HG02870 (cell line): ENCODE data around the gene NSL1.
"Not testable (repeated sequence)": the region's sequence is repeated elsewhere in the genome, so short reads cannot be mapped to it uniquely, and the experiment has no call there.

Experiments
- ATAC-seq: cut with Tn5 transposase; IDR thresholded peaks from one replicate; pipeline ENCODE4 v1.9.1; 2021; ENCODE audit warnings: mild to moderate bottlenecking, moderate library complexity; ENCODE audit not compliant: unreplicated experiment

Gene NSL1

DNA sequence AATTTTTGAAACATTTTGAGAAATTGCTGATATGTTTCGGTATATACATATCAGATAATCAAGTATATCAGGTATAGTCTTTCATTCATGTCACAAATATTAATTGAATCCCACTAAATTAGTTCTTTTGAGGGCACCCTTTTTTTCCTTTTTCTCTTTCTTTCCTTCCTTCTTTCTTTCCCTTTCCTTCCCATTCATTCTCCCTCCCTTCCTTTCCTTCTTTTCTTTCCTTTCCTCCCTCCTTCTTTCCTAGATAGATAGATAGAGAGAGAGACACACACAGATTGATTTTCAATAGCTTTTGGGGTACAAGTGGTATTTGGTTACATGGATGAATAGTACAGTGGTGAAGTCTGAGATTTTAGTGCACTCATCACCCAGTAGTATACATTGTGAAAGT, 5.7 kb downstream of the NSL1 start:
- ATAC-seq = no peak

DNA sequence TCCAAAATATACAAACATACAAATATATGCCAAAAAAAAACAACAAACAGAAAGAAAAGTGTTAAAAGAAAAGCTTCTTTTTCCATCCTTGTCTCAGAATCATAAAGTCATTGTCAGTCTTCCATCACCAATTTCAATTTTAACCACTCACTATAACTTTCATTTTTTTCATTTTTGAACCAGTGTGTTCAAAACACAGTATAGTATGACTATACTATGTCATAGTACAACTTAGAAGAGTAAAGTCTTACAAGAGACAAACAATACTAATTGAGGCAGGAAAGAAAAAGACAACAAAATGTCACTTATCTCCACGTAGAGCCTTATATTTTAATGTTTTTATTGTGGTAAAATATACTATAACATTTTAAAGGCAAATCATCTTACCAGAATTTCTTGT, 7.6 kb downstream of the NSL1 start:
- no peak for ATAC-seq

DNA sequence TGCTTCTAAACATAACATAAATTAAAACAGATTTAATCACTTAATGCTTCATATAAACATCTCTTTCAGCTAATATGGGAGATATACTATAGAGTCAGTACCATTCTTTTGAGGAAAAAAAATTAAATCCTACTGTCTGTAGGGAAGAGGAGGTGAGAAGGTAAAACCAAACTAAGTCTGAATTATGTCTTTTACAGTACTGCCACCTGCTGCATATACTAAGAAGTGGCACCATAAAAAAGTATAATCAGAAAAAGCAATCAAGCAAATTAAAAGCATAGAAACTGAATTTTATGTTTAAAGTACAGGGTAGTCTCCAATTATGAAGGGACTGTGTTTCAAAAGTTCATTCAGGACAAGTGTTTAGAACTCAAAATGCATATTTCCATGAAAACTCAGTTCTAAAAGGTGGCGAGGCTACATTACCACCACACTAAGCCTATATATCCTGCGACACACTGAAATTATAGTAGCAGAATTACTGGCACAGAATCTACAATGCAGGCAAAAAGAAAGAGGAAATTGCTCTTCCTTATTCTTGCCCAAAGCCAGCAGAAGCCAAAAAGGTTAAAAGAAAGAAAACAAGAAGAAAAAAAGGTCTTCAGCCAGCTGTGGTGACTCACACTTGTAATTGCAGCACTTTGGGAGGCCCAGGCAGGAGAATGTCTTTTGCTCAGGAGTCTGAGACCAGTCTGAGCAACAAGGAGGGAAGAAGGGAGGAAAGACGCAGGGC, 9.0 kb downstream of the NSL1 start:
- no peak for ATAC-seq

DNA sequence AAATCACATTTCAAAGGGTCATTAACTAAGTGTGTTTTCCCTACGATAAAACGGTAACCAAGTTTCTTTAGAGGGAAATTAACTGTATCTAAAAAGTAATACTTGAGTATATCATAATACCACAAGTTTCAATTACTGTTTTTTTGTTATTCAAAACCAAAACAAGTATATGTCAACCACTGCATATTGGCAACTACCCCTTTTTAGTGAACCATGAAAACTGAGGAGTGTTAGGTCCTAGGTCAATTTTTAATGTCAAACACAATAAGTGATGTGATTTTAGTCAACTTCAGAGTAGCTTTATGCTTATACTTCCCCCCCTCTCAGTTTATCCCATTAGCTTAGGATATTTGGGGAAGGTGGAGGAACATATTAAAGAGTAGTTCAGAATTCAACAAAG, 10.4 kb downstream of the NSL1 start:
- ATAC-seq = no peak

DNA sequence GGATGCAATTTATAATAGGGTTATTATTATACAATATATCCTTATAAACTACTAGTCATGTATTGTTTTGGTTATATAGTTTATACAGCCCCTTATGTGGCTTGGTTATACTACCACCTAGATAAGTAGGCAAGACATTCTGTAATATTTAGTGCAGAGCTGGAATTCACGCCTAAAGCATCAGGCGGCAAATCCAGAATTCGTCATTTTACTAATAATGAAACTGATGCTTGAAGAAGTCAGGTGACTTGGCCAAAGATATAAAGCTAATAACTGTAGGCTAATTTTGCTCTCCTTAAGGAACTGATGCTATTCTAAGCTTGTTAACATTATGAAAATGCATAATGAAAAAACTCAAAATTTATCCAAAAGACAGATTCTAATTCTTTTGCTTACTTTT, 10.8 kb downstream of the NSL1 start:
- no peak for ATAC-seq

DNA sequence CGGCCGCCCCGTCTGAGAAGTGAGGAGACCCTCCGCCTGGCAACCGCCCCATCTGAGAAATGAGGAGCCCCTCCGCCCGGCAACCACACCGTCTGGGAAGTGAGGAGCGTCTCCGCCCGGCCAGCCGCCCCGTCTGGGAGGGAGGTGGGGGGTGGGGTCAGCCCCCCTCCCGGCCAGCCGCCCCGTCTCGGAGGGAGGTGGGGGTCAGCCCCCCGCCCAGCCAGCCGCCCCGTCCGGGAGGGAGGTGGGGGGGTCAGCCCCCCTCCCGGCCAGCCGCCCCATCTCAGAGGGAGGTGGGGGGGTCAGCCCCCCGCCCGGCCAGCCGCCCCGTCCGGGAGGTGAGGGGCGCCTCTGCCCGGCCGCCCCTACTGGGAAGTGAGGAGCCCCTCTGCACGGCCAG, 12.5 kb downstream of the NSL1 start:
- not testable (repeated sequence) for ATAC-seq

DNA sequence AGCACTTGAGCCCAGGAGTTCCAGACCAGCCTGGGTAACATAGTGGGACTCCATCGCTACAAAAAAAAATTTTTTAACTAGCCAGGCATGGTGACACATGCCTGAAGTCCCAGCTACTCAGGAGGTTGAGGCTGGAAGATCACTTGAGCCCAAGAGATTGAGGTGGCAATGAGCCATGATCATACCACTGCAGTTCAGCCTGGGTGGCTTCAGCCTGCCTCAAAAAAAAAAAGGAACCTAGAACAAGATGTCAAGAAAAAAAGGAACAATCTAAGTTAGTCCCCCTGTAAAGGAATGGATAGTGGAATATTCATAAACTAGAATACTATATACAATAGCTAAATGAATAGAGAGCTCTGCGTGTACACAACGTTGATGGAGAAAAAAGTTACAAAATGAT, 14.4 kb downstream of the NSL1 start:
- no peak for ATAC-seq

DNA sequence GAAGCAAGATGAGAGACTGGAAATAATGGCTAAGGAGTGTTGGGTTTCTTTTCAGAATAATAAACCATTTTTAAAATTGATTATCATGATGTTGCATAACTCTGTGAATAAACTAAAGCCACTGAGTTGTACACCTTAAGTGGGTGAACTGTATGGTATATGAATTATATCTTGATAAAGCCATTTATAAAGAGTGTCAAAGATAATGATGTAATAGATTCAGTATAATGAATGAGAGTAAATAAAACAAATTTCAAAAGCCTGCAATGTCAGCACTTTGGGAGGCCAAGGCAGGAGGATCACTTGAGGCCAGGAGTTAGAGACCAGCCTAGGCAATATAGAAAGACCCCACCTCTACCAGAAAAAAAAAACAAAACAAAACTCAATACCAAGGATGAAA, 16.3 kb downstream of the NSL1 start:
- no peak for ATAC-seq

DNA sequence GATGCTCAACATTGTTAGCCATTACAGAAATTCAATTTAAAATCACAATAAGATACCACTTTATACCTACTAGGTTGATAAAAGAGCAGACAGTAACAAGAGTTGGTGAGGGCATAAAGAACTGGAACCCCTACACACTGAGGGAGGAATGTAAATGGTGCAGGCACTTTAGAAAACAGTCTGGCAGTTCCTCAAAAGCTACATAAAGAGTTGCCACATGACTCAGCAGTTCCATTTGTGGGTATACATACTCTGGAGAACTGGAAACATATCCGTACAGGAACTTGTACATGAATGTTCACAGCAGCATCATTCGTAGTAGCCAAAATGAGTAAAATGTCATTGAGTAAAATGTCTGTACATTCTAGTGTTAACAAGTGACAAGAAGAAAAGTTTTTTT, 17.0 kb downstream of the NSL1 start:
- no peak for ATAC-seq

DNA sequence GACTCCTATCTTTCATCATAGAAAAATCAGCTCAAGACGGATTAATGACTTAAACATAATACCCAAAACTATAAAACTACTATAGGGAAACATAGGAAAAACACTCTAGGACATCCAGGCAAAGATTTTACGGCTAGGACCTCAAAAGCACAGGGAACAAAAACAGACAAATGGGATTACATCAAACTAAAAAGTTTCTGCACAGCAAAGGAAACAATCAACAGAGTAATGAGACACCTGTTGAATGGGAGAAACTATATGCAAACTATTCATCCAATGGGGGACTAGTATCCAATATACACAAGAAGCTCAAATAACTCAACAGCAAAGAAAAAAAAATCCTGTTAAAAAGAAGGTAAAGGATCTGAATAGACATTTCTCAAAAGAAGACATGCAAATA, 18.6 kb downstream of the NSL1 start:
- no peak for ATAC-seq

DNA sequence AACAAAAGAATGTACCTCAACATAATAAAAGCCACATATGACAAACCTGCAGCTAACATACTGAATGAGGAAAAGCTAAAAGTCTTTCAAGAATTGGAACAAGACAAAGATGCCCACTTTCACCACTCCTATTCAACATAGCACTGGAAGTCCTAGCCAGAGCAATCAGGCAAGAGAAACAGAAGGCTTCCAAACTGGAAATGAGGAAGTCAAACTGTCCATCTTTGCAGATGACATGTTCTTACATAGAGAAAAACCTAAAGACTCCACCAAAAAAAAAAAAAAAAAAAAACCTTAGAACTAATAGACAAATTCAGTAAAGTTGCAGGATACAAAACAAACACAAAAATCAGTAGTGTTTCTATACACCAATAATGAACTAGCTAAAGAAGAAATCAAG, 20.2 kb downstream of the NSL1 start:
- ATAC-seq = no peak

DNA sequence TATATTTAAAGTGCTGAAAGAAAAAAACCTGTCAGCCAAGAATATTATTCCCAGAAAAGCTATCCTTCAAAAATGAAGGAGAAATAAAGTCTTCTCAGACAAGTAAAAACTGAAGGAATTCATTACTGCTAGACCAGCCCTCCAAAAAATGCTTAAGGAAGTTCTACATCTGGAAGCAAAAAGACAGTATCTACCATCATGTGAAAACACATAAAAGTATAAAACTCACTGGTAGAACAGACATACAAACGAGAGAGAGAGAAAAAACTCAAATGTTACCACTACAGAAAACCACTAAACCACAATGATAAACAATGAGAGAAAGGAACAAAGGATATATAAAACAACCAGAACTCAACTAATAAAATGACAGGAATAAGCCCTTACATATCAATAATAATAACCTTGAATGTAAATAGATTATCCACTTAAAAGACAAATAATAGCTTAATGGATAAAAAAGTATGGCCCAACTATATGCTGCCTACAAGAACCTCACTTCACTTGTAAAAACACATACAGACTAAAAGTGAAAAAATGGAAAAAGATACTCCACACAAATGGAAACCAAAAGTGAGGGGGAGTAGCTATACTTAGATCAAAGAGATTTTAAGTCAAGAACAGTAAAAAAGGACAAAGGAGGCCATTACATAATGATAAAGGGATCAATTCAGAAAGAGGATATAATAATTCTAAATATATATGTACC, 22.0 kb downstream of the NSL1 start:
- peak; percentile 50 for ATAC-seq

DNA sequence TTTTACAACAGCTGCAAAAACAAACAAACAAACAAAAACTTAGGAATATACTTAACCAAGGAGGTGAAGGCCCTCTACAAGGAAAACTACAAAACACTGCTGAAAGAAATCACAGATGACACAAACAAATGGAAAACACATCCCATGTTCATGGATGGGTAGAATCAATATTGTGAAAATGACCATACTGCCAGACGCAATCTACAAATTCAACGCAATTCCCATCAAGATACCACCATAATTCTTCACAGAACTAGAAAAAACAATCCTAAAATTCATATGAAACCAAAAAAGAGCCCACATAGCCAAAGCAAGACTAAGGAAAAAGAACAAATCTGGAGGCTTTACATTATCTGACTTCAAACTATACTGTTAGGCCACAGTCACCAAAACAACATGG, 24.8 kb downstream of the NSL1 start:
- ATAC-seq = not testable (repeated sequence)

DNA sequence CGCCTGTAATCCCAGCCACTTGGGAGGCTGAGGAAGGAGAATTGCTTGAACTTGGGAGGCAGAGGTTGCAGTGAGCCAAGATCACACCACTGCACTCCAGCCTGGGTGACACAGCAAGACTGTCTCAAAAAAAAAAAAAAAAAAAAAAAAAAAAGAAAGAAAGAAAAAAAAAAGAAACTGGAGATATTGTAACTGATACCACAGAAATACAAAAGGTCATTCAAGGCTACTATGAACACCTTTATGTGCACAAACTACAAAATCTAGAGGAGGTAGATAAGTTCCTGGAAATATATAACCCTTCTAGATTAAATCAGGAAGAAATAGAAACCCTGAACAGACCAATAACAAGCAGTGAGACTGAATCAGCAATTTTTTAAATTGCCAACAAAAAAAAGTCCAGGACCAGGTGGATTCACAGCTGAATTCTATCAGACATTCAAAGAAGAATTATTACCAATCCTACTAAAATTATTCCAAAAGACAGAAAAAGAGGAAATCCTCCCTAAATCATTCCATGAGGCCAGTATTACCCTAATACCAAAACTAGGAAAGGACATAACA, 26.8 kb downstream of the NSL1 start:
- ATAC-seq = not testable (repeated sequence)

DNA sequence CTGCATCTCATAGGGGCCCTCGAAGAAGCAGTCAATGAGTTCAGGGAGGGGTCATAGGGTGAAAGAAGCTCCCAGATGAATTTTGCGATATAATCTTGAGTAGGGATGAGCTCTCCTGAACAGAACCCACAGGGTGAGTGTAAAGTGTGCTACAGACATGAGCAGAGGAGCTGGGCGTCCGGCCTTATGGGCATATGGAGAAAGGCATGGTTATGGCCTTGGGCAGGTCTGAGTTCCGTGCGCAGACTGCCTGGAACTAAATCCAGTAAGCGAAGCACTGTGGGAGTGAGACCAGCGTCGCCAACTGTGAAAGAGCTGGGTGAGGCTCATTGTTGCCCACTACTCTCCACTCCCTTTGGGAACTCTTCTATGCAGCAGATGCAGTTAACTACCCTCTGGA, 28.7 kb downstream of the NSL1 start:
- no peak for ATAC-seq

DNA sequence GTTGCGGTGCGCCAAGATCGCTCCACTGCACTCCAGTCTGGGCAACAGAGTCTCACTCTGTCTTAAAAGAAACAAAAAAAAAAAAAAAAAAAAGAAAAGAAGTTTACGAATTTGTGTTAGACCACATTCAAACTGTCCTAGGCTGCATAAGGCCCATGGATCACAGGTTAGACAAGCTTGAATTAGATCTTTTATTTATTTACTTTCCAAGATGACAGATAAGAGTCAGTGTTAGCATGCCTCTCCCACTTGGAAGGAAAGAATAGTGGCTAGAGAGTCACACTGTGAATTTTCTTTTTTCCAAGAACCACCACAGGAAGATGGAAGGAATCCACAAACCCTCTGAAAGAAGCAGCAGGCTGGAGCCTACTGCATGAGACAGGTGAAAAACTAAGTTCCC, 29.3 kb downstream of the NSL1 start:
- no peak for ATAC-seq

DNA sequence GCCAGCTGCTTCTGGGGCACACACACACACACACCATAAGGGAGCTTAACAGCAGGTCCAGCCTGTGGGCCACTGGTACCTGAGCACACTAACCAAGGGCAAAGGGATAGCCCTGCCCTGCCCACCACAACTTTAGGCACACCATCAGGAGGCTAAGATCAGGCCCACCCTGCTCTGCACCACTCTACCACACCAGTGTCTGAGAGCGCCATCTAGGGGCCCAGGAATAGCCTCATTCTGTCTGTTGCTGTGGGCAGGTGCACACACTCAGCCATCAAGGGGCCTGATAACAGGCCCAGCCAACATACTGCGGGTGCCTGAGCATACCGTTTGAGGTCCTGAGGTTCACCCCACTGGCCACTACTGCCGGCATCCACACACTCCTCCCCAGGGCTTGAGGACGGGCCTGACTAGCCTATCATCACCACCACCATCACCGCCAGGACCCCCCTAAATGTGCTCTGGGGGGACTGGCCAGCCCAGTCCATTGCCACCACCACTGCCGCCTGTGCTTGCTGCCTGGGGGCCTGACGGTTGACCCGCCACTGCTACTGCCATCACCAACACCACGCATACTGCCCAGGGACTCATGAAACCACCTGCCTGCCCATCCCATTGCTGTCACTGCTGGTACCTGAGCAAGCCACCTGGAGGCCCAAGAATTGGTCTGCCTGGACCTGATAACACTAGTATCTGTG, 31.3 kb downstream of the NSL1 start:
- ATAC-seq = no peak

DNA sequence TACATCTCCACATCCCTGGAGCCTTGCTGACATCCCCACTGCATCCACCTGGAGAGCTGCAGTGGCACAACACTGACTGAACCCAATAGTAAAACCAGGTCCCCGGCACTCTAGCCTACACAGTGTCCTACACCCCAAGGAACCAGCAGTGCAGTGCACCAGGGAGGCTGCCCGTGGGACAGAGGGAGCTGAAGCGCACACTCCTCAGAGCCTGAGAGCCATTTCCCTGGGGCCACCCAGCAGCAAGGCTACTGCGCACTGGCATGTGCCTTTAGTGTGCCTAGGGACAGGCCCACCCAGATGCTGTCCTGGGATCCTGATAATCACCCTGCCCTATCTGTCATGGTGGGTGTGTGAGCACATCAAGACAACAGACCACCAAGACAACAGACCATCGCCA, 31.9 kb downstream of the NSL1 start:
- ATAC-seq = no peak

DNA sequence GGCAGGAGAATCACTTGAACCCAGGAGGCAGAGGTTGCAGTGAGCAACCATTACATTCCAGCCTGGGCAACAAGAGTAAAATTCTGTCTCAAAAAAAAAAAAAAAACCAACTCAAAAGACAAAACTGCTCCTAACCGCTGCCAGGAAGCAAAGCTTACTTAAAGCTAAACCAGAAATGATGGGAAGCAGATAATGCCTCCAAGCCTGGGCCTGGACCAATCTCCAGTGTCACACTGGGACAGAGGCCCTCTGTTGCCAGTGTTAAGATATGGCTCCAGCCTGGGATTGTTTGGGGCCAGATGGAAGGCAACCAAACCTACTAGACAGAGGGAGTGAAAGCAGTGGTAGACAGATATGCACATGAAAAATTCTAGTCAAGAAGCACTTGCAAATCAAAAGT, 36.9 kb downstream of the NSL1 start:
- ATAC-seq = no peak

DNA sequence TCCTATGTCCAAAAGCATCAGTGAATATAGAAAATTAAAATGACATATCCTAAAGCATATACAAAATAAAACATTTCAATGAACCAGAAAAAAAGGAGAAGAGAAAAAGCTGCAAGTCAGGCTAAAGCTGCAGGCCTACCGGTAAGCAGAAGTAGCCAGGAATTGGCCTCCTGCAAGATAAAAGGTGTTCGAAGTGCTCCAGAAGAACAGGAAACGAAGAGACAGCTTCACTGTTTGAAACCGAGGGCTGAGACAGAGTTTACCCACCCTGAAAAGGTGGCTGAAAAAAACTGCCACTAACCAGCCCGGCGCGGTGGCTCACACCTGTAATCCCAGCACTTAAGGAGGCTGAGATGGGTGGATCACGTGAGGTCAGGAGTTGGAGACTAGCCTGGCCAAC, 37.4 kb downstream of the NSL1 start:
- ATAC-seq = peak; percentile 42

DNA sequence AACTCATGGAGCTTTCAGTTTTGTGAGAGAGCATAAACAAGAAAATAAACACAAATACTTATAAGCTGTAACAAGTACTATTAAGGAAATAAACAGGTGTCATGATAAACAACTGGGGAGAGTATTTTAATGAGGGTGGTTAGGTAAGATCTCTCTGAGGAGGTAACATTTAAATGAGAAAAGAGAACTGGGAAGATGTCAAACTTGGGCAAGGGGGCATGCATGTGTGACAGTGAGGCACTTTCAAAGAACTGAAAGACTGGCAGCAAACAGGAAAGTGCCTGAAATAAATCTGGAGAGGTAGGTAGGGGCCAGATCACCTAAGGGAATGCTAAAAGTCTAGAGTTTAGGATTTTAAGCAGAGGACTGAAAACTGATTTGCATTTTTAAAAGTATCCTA, 37.8 kb downstream of the NSL1 start:
- ATAC-seq = no peak
